ENCODE data around the gene NKAIN2. TPM values are rescaled to one million over a fixed set of nuclear protein-coding genes. Genes with fewer than 3 reads are reported as not detected.

The NKAIN2 gene
- total RNA-seq, 1 experiment from 2014 or later = not detected

GRCh38 chr6:124577734-124578281, 774.1 kb downstream of the NKAIN2 start:
- H3K9ac ChIP-seq (ENCODE audit: low read length) = no peak overlapping the region
- H3K9me3 ChIP-seq (ENCODE audit: control insufficient read depth in 1 of 2, insufficient read depth in 1 of 2, low read depth in 1 of 2, low read length in 2 of 2) = no peaks in the 10 kb centered on the region
- H3K27me3 ChIP-seq (ENCODE audit: insufficient read depth, low read length) = peaks cover 4% of the 10 kb centered on the region; the same call in 1 of the 2 replicates
- H2AFZ ChIP-seq (ENCODE audit: low read depth, low read length, poor library complexity, severe bottlenecking) = no peak overlapping the region
- RAD21 ChIA-PET (ENCODE audit: low non-redundant PET in 1 of 2, low total read pairs in 2 of 2, uncharacterized antibody in 2 of 2, unreplicated experiment in 2 of 2) = no interaction called here
- no peak overlapping the region for H3K4me2 ChIP-seq (ENCODE audit: low read length)
- H3K79me2 ChIP-seq (ENCODE audit: insufficient read depth, low read length) = no peaks in the 10 kb centered on the region
- H3K9me2 ChIP-seq (ENCODE audit: insufficient read depth) = no peaks in the 10 kb centered on the region
- POLR2A ChIA-PET = no interaction called here
- no peak overlapping the region for H3K27ac ChIP-seq (ENCODE audit: low read depth, low read length)
- DNase-seq (ENCODE audit: low read depth, low spot score) = no peak
- BruUV-seq (replicated peaks) = no TSS peak
- no peak overlapping the region for H3K4me3 ChIP-seq (replicated peaks in 1 of 2; ENCODE audit: low read depth in 1 of 2, low read length in 2 of 2)
- CTCF ChIA-PET = no interaction called here
- no peaks in the 10 kb centered on the region for H4K20me1 ChIP-seq (ENCODE audit: insufficient read depth)
- no peak for ATAC-seq
- no peaks in the 10 kb centered on the region for H3K36me3 ChIP-seq (ENCODE audit: control insufficient read depth in 1 of 2, insufficient read depth in 2 of 2, low read length in 2 of 2)
- intact Hi-C loops (cut with micrococcal nuclease) = no loop called here
- no peaks in the 10 kb centered on the region for H3K4me1 ChIP-seq (ENCODE audit: control insufficient read depth in 1 of 2, insufficient read depth in 2 of 2, low read length in 2 of 2)
- TF ChIP-seq POLR2A (IDR thresholded peaks at IDR 0.05; ENCODE audit: borderline replicate concordance, extremely low read depth, insufficient read depth, insufficient read length) (no peak), ZNF274 (IDR thresholded peaks at IDR 0.05; ENCODE audit: low read depth, low read length) (no peak), SIN3A (IDR thresholded peaks at IDR 0.05; ENCODE audit: low read depth) (no peak), POLR2AphosphoS5 (IDR thresholded peaks at IDR 0.05; ENCODE audit: low read depth, low read length) (no peak), SP1 (IDR thresholded peaks at IDR 0.05; ENCODE audit: low read depth) (no peak), FOSL1 (IDR thresholded peaks at IDR 0.05; ENCODE audit: low read depth) (no peak), YY1 (IDR thresholded peaks at IDR 0.05; ENCODE audit: extremely low read depth, insufficient replicate concordance, low read depth, low read length) (no peak), ELF1 (IDR thresholded peaks at IDR 0.05; ENCODE audit: borderline replicate concordance, low read depth) (no peak), ATF3 (IDR thresholded peaks at IDR 0.05) (no peak), JUND (IDR thresholded peaks at IDR 0.05) (no peak), ZFX (IDR thresholded peaks at IDR 0.05) (no peak)
- TF ChIP-seq, protein P1, sequence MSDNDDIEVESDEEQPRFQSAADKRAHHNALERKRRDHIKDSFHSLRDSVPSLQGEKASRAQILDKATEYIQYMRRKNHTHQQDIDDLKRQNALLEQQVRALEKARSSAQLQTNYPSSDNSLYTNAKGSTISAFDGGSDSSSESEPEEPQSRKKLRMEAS (IDR thresholded peaks at IDR 0.05) = no peak
- TF ChIP-seq, protein P2, sequence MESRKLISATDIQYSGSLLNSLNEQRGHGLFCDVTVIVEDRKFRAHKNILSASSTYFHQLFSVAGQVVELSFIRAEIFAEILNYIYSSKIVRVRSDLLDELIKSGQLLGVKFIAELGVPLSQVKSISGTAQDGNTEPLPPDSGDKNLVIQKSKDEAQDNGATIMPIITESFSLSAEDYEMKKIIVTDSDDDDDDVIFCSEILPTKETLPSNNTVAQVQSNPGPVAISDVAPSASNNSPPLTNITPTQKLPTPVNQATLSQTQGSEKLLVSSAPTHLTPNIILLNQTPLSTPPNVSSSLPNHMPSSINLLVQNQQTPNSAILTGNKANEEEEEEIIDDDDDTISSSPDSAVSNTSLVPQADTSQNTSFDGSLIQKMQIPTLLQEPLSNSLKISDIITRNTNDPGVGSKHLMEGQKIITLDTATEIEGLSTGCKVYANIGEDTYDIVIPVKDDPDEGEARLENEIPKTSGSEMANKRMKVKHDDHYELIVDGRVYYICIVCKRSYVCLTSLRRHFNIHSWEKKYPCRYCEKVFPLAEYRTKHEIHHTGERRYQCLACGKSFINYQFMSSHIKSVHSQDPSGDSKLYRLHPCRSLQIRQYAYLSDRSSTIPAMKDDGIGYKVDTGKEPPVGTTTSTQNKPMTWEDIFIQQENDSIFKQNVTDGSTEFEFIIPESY (IDR thresholded peaks at IDR 0.05; ENCODE audit: extremely low read depth, insufficient replicate concordance, low read length) = no peak
